K562 (cell line): ENCODE measurements around the gene AARS1. TPM values are rescaled to one million over a fixed set of nuclear protein-coding genes. Genes with fewer than 3 reads are reported as not detected.
A peak's percentile ranks its signal among the peaks of the same experiment; 100 is the strongest.
"Not testable (repeated sequence)": the region's sequence is repeated elsewhere in the genome, so short reads cannot be mapped to it uniquely, and the experiment has no call there.

Experiments used
- ATAC-seq: fragments of 200-7000 bp; cut with Tn5 transposase; 3 replicates; pipeline ENCODE4 v1.9.1; 2020; ENCODE audit warnings: moderate library complexity
- BruUV-seq: library from RNA; stranded (reverse); fragments of 400-500 nt; replicated peaks from 2 replicates; lab custom pipeline; 2021; lab: Mats Ljungman, UMichigan
- CTCF ChIA-PET: fragments of 300-600 bp; formaldehyde crosslinking; extraction: SDS; loops from one replicate; lab custom pipeline; 2021; ENCODE audit warnings: low intra/inter-chr PET ratio; lab: Yijun Ruan, JAX
- POLR2A ChIA-PET: fragments of 300-600, 350-650 bp; sonication (Branson Sonifier 250); formaldehyde crosslinking; extraction: SDS; loops from one replicate; lab custom pipeline; 2021; ENCODE audit warnings: antibody characterized with exemption, inconsistent platforms; lab: Yijun Ruan, JAX
- DNase-seq, 4 experiments: peaks; one replicate each; pipeline versions ENCODE4 v3.0.0 to v3.0.0-alpha.2; 2011 to 2018; ENCODE audit warnings: low spot score in 3 of 4, mixed read lengths in 3 of 4; ENCODE audit errors: extremely low read depth in 1 of 4
- FAIRE-seq: peaks from 2 replicates; lab custom pipeline; 2011; peaks lifted over from hg19 to GRCh38; lab: Jason Lieb, UNC
- H2AFZ ChIP-seq: 2 replicates; pipeline ENCODE4 v1.6.0; 2011; ENCODE audit warnings: low read depth, low read length, control low read depth, inconsistent platforms
- H3K27ac ChIP-seq: fragments of 200-600 bp; 3 replicates; pipeline ENCODE4 v1.8.0; 2011; ENCODE audit warnings: low read depth, mild to moderate bottlenecking, control low read depth, inconsistent platforms, low read length, moderate library complexity, mixed read lengths; ENCODE audit errors: extremely low read depth
- H3K27me3 ChIP-seq, 2 experiments: fragments of 300-600 bp in 1 of 2; 2 replicates in 1 of 2; 3 replicates in 1 of 2; pipeline versions ENCODE4 v1.6.0 to v1.8.0; 2011; ENCODE audit warnings: inconsistent platforms in 2 of 2, low read length in 2 of 2, mild to moderate bottlenecking in 1 of 2, mixed read lengths in 1 of 2, moderate library complexity in 1 of 2; ENCODE audit not compliant: control insufficient read depth in 2 of 2, insufficient read depth in 2 of 2
- H3K36me3 ChIP-seq: fragments of 300-600 bp; 3 replicates; pipeline ENCODE4 v1.8.0; 2011; ENCODE audit warnings: mild to moderate bottlenecking, low read length, inconsistent platforms; ENCODE audit not compliant: control insufficient read depth, insufficient read depth
- H3K4me1 ChIP-seq, 2 experiments: fragments of 200-600 bp in 1 of 2; replicated peaks in 1 of 2; 2 replicates in 1 of 2; 3 replicates in 1 of 2; pipeline versions ENCODE4 v1.5.1 to v1.8.0; 2011; ENCODE audit warnings: inconsistent platforms in 2 of 2, low read length in 2 of 2, mild to moderate bottlenecking in 1 of 2, mixed read lengths in 1 of 2, moderate library complexity in 1 of 2; ENCODE audit not compliant: control insufficient read depth in 2 of 2, insufficient read depth in 2 of 2
- H3K4me2 ChIP-seq: 2 replicates; pipeline ENCODE4 v1.6.1; 2011; ENCODE audit warnings: low read length, control low read depth, inconsistent platforms, mixed read lengths; ENCODE audit not compliant: insufficient read depth
- H3K4me3 ChIP-seq: fragments of 200-600 bp; sonication (generic), shearing (Covaris generic); 2 replicates; pipeline ENCODE4 v1.5.1; 2016; ENCODE audit warnings: control low read depth, inconsistent platforms
- H3K79me2 ChIP-seq: fragments of 200-600 bp; 3 replicates; pipeline ENCODE4 v1.8.0; 2011; ENCODE audit warnings: low read length, inconsistent platforms; ENCODE audit not compliant: control insufficient read depth, insufficient read depth
- H3K9ac ChIP-seq, 2 experiments: 2 replicates each; pipeline versions ENCODE4 v1.6.0 to v1.6.1; 2011; ENCODE audit warnings: low read depth in 2 of 2, low read length in 2 of 2, control low read depth in 1 of 2, inconsistent platforms in 1 of 2, mild to moderate bottlenecking in 1 of 2, mixed read lengths in 1 of 2; ENCODE audit not compliant: insufficient read depth in 1 of 2
- H3K9me1 ChIP-seq: one replicate; pipeline ENCODE4 v1.6.0; 2011; ENCODE audit warnings: inconsistent platforms, mild to moderate bottlenecking, low read length, moderate library complexity; ENCODE audit not compliant: control insufficient read depth, insufficient read depth
- H3K9me3 ChIP-seq: replicated peaks from 2 replicates; pipeline ENCODE4 v1.5.1; 2011; ENCODE audit warnings: low read depth, low read length, inconsistent platforms; ENCODE audit not compliant: control insufficient read depth, insufficient read depth
- H4K20me1 ChIP-seq: replicated peaks from 2 replicates; pipeline ENCODE4 v1.6.1; 2011; ENCODE audit warnings: low read length, inconsistent platforms, mixed read lengths; ENCODE audit not compliant: control insufficient read depth, insufficient read depth
- ZBTB33 ChIP-seq: sonication (generic); formaldehyde crosslinking; IDR thresholded peaks from 2 replicates; pipeline ENCODE4 v1.8.1; 2023; ENCODE audit warnings: mild to moderate bottlenecking, missing genetic modification reagents
- WGBS: fragments of 100-300 bp; shearing (Covaris generic); methylation state at CpG from one replicate; pipeline ENCODE4 v1.1.6; 2016; ENCODE audit warnings: low coverage, mixed read lengths; ENCODE audit not compliant: insufficient coverage; ENCODE audit errors: missing lambda C conversion rate; 5-methylcytosine and 5-hydroxymethylcytosine counted together
- in situ Hi-C: fragments of 300-500 bp; cut with MboI; formaldehyde crosslinking; loops from 4 replicates; pipeline ENCODE4 v1.15.0; 2018; ENCODE audit warnings: inconsistent platforms, mixed read lengths
- intact Hi-C: fragments of 100-400 bp; cut with micrococcal nuclease; formaldehyde crosslinking; loops from 2 replicates; pipeline ENCODE4 v1.14.2; 2022
- polyA plus RNA-seq, 8 experiments: library from polyadenylated mRNA; depleted of rRNA in 4 of 8; stranded (reverse) in 5 of 8; unstranded in 3 of 8; fragments of >200 nt; fragmentation: Nextera tagmentation in 2 of 8; fragmentation: Illumina TruSeq in 1 of 8; extraction: Ambion mirVana in 2 of 8; extraction: Trizol in 1 of 8; gene quantifications; 2 replicates each; pipeline versions ENCODE4 v1.2.1 to v1.2.3, GENCODE V29; 2011 to 2014; ENCODE audit warnings: inconsistent platforms in 1 of 8, missing spikeins in 1 of 8
- total RNA-seq, 7 experiments: library from RNA; depleted of rRNA in 6 of 7; stranded (reverse); fragments of >200 nt in 6 of 7; fragmentation: Illumina TruSeq in 2 of 7; extraction: Trizol in 2 of 7; gene quantifications; 2 replicates each; pipeline versions ENCODE4 v1.2.1 to v1.2.3, GENCODE V29; 2011 to 2021; ENCODE audit warnings: low replicate concordance in 1 of 7

The AARS1 gene
- total and polyA plus RNA-seq, 9 of the 15 experiments (the other 6 are each of a cell fraction or from before 2014, with no cell fraction given): 50.1 to 235 (median 174) TPM

GRCh38 chr16:70249697-70250096 is 39.6 kb downstream of the AARS1 start:
- H3K4me3 ChIP-seq: peak overlapping the region; percentile 24; the same call in 1 of the 2 replicates
- H3K4me2 ChIP-seq: peak overlapping the region; percentile 62
- H3K27ac ChIP-seq, H3K9me3 ChIP-seq, in situ Hi-C loops, BruUV-seq, H3K27me3 ChIP-seq, intact Hi-C loops, CTCF ChIA-PET, H2AFZ ChIP-seq, FAIRE-seq, H3K9me1 ChIP-seq, ATAC-seq, DNase-seq: not testable (repeated sequence)
- peaks cover 31% of the 10 kb centered on the region for H4K20me1 ChIP-seq
- WGBS: 56% methylated on average over 4 of the region's 4 CpGs
- H3K36me3 ChIP-seq: peaks cover 39% of the 10 kb centered on the region
- H3K4me1 ChIP-seq: peaks cover 5 to 20% of the 10 kb centered on the region in 2 experiments; a peak in 4 of 5 replicates
- H3K79me2 ChIP-seq: peaks cover 35% of the 10 kb centered on the region
- POLR2A ChIA-PET: interaction anchor here (0.6 to 0.9 kb wide), 2 partner anchors 8 to 40 kb away, joined by 3 to 5 read pairs; partner anchors contain the start of gene AARS1
- peak; percentile 29; the same call in 1 of the 2 replicates for TF ChIP-seq ZBTB33
- peak overlapping the region; percentile 41 to 77; a peak in 2 of 4 replicates for H3K9ac ChIP-seq

GRCh38 chr16:70238773-70239172 is 50.5 kb downstream of the AARS1 start:
- CTCF ChIA-PET, DNase-seq, H3K79me2 ChIP-seq: not testable (repeated sequence)

More at GRCh38 chr16:70238773-70239172, 50.5 kb downstream of the AARS1 start:
- H2AFZ ChIP-seq, ATAC-seq, FAIRE-seq, H3K36me3 ChIP-seq, H3K4me2 ChIP-seq, BruUV-seq, H3K9me3 ChIP-seq, POLR2A ChIA-PET, H3K4me3 ChIP-seq, H3K4me1 ChIP-seq, H3K9me1 ChIP-seq, H4K20me1 ChIP-seq, intact Hi-C loops, H3K27ac ChIP-seq, H3K9ac ChIP-seq, in situ Hi-C loops, H3K27me3 ChIP-seq: not testable (repeated sequence)
